ENCODE measurements around the gene DENND4C.
"Not testable (repeated sequence)": the region's sequence is repeated elsewhere in the genome, so short reads cannot be mapped to it uniquely, and the experiment has no call there.

Gene DENND4C

DNA sequence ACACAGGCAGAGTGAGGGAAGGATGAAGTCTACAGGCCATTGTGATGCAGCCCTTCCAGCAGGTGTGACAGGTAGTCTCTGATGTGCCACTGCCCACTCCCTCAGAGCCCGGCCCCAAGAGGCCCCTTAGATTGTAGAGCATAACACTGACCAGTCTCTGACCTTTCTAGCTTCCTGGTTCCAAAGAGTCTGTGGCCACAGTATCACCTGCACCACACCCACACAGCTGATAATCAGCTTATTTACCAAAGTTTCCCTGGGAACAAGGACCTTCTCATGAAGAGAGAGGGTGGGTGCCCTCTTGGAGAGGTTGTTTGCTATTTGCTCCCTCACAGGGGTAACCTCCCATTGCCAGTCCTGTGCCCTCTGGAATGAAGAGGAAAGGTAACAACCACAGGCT lies 167.4 kb downstream of the DENND4C start:
- no peak overlapping the region for H3K4me3 ChIP-seq (ENCODE audit: low read depth, low read length)
- TF ChIP-seq, protein P1, sequence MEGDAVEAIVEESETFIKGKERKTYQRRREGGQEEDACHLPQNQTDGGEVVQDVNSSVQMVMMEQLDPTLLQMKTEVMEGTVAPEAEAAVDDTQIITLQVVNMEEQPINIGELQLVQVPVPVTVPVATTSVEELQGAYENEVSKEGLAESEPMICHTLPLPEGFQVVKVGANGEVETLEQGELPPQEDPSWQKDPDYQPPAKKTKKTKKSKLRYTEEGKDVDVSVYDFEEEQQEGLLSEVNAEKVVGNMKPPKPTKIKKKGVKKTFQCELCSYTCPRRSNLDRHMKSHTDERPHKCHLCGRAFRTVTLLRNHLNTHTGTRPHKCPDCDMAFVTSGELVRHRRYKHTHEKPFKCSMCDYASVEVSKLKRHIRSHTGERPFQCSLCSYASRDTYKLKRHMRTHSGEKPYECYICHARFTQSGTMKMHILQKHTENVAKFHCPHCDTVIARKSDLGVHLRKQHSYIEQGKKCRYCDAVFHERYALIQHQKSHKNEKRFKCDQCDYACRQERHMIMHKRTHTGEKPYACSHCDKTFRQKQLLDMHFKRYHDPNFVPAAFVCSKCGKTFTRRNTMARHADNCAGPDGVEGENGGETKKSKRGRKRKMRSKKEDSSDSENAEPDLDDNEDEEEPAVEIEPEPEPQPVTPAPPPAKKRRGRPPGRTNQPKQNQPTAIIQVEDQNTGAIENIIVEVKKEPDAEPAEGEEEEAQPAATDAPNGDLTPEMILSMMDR (IDR thresholded peaks at IDR 0.05; ENCODE audit: borderline replicate concordance, insufficient read depth, low read depth, low read length) = no peak

- not testable (repeated sequence) for H3K4me3 ChIP-seq (ENCODE audit: low read depth, low read length)
Observed at GRCh38 chr9:19403231-19403630, 172.7 kb downstream of the DENND4C start.

DNA sequence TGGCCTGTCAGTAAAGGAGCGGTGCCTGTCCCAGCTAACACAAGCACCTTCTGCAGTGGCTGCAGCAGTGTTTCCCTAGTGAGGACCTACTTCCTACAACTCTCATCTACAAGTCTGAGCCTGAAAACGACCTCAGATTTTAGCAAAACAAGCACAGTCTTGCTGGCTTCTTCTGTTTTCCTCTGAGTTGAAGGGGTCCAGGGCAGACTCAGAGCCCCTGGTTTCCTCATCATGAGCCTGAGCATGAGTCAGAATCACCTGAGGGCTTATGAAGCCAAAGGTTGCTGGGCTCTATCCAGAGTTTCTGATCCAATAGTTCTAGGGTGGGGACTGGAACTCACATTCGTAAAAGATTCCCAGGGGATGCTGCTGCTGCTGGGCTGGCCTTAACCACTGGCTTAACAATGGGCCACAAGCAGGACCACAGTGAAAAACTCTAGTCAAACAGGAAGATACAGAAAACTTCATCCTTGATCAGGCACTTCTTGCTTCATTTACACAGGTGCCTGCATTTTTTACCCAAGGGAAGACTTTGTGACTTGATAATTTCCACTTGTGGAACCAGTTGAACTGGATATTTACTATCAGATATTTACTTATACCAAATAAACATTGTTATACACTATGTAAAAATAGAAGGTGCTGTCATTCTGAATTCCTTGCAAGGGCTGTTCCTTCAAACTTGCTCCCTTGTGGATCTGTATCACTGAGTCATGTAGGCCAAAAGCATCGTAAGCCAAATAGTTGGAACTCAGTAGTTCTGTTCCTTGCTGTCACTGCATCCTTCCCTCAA lies 174.0 kb downstream of the DENND4C start:
- no peak overlapping the region for H3K4me3 ChIP-seq (ENCODE audit: low read depth, low read length)
- TF ChIP-seq, protein P1 (IDR thresholded peaks at IDR 0.05; ENCODE audit: borderline replicate concordance, insufficient read depth, low read depth, low read length) = no peak

- TF ChIP-seq, protein P1 (IDR thresholded peaks at IDR 0.05; ENCODE audit: borderline replicate concordance, insufficient read depth, low read depth, low read length) = no peak
- H3K4me3 ChIP-seq (ENCODE audit: low read depth, low read length) = no peak overlapping the region
Observed at GRCh38 chr9:19405771-19406170, 175.3 kb downstream of the DENND4C start.

DNA sequence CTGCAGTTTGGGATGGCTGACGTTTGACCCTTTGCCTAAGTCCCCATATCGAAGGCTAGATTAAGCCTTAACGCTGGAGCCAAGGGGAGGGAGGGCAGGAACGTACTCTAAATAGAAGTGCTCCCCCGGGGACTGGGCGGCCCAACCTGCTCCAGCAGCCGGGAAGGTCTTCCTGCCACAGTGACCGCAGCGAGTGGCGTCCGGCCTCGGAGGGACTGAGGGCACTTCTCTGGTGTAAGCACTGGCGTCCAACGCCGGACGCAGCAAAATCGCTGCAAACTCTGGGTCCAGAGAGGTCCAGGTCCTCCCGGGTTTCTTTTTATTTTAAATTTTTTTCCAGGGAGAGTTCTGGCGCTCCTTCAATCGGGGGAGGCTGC lies 177.8 kb downstream of the DENND4C start:
- H3K4me3 ChIP-seq (ENCODE audit: low read depth, low read length) = peak overlapping the region; percentile 79
- TF ChIP-seq, protein P1 (IDR thresholded peaks at IDR 0.05; ENCODE audit: borderline replicate concordance, insufficient read depth, low read depth, low read length) = no peak

GRCh38 chr9:19408693-19409400 lies 178.4 kb downstream of the DENND4C start, which contains the start of gene ACER2:
ACER2 (plus strand) TSS chr9:19409009; CDS start chr9:19409085, 76 bp downstream.
- TF ChIP-seq, protein P1 (IDR thresholded peaks at IDR 0.05; ENCODE audit: borderline replicate concordance, insufficient read depth, low read depth, low read length) = no peak

DNA sequence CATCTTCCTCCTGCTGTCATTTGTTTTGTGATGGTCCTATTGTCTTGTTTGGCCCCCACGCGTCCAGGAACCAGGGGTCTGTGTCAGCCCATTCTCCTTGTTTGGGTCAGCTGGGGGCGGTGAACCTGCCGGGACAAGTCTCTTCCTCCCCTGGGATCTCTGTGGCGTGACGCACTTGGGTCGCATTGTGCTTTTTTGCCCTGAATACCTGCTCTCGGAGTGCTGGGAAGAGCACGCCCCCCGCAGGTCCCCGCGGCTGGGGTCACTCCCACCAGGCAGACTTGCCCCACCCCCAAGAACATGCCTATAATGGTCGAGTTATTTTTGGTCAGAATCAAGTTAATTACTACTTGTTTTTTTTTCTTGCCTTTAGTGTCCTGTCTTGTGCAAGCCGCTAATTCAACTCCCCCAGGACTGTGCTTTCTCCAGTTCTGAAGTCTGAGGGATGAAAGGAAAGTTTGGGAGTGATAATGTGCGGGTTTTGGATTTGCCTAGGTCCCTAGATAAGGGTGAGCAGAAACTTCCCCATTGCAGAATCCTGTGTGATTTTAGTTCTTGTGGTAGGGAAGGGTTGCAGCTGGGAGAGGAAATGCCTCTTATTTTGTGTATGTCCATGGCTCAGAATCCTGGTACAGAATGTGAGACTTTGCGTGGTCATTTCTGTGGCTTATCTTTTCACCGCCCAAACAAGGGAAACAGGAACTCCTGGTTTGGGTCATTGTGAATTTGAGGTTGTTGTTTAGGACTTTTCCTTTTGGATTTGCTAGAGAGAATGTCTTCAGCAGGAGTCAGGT lies 179.1 kb downstream of the DENND4C start:
- TF ChIP-seq, protein P1 (IDR thresholded peaks at IDR 0.05; ENCODE audit: borderline replicate concordance, insufficient read depth, low read depth, low read length) = no peak
- peak overlapping the region; percentile 79 for H3K4me3 ChIP-seq (ENCODE audit: low read depth, low read length)

More at GRCh38 chr9:19408693-19409400, 178.4 kb downstream of the DENND4C start, which contains the start of gene ACER2:
- peak within 1 kb of the TSS; percentile 79 for H3K4me3 ChIP-seq (ENCODE audit: low read depth, low read length)

Measured in GM12875 (cell line).